Measurements from ENCODE around the gene FAM228B.

DNA sequence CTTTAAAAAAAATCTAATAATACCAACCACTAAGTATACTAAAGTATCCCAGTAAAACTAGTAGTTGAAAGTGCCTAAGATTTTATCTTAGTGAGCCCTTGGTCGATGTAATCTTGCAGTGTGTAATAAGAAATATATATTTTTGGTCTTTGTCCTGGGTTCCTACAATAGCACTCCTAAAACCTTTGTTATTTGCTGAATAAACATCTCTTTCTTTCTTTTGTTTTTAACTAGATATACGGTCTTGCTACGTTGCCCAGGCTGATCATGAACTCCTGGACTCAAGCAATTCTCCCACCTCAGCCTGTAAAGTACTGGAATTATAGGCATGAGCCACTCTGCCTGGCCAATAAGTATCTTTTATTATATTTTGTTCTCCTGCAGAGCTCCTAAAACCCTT lies 36.2 kb upstream of the FAM228B start:
- TF ChIP-seq, protein P1, sequence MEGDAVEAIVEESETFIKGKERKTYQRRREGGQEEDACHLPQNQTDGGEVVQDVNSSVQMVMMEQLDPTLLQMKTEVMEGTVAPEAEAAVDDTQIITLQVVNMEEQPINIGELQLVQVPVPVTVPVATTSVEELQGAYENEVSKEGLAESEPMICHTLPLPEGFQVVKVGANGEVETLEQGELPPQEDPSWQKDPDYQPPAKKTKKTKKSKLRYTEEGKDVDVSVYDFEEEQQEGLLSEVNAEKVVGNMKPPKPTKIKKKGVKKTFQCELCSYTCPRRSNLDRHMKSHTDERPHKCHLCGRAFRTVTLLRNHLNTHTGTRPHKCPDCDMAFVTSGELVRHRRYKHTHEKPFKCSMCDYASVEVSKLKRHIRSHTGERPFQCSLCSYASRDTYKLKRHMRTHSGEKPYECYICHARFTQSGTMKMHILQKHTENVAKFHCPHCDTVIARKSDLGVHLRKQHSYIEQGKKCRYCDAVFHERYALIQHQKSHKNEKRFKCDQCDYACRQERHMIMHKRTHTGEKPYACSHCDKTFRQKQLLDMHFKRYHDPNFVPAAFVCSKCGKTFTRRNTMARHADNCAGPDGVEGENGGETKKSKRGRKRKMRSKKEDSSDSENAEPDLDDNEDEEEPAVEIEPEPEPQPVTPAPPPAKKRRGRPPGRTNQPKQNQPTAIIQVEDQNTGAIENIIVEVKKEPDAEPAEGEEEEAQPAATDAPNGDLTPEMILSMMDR (IDR thresholded peaks at IDR 0.05; ENCODE audit: poor library complexity): no peak
- TF ChIP-seq EZH2 (IDR thresholded peaks at IDR 0.05; ENCODE audit: borderline replicate concordance) (no peak), EZH2phosphoT487 (IDR thresholded peaks at IDR 0.05; ENCODE audit: low read depth, severe bottlenecking, unreplicated experiment) (no peak)
